OCI-LY3 (cell line): ENCODE measurements around the gene NT5DC3.
A peak's percentile ranks its signal among the peaks of the same experiment; 100 is the strongest.

ENCODE experiments used
- CTCF ChIP-seq: fragments of 200-600, 300-600 bp; sonication (generic); IDR thresholded peaks from 2 replicates; pipeline ENCODE4 v1.5.1; 2014; ENCODE audit warnings: antibody characterized with exemption, low read length, low read depth
- EZH2phosphoT487 ChIP-seq: fragments of 200-600 bp; shearing (Covaris generic); IDR thresholded peaks from 2 replicates; pipeline ENCODE4 v1.6.1; 2018; ENCODE audit warnings: antibody characterized with exemption, mixed run types, low read depth

GRCh38 chr12:103884316-103884715 lies 43.3 kb upstream of the NT5DC3 start:
- peak; percentile 82 for TF ChIP-seq CTCF
- no peak for TF ChIP-seq EZH2phosphoT487
